GM21576 (cell line): ENCODE results near the gene STK24.

Experiments used
- ATAC-seq: cut with Tn5 transposase; IDR thresholded peaks from one replicate; pipeline ENCODE4 v1.9.1; 2021; ENCODE audit warnings: mild to moderate bottlenecking, moderate library complexity; ENCODE audit not compliant: unreplicated experiment

STK24 gene

DNA sequence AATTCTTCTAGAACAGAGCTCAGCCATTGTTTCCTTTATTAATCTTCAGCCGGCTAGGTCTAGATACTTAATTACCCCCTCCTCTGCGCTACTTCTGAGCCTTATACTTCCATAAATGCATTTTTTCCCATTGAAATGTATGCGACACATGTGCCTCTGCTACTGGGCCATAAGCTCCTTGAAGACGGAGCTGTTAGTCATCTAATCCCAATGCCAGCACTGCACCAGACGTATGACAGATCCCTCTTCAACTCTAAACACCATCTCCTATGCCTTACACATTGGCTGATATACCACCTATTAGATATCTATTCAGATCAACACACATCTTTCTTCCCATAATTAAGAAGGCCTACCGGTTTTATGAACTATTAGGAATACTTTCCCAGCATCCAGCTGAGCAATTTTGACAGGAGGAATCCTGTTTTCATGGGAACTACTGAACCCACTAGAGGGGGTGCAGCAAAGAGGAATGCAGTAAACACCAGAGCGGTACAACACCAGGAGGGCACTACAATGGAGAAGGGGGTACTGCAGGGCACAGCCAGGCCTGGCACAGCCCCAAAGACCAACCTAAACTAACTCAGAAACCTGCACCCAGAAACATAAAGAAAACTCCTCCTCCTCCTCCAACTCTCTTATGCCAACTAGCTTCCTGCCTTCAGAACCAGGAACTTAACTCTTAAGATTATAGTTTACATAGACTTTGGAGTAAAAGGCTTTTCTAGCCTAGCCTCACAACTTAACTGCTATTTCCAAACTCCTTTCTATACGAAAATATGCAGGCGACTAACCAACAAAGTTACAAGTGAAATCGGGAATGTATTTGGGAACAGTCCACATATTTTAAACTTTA lies 18.7 kb downstream of the STK24 start:
- ATAC-seq, result no peak

- ATAC-seq, result no peak
Observed at GRCh38 chr13:98556968-98557631, 19.8 kb downstream of the STK24 start.

DNA sequence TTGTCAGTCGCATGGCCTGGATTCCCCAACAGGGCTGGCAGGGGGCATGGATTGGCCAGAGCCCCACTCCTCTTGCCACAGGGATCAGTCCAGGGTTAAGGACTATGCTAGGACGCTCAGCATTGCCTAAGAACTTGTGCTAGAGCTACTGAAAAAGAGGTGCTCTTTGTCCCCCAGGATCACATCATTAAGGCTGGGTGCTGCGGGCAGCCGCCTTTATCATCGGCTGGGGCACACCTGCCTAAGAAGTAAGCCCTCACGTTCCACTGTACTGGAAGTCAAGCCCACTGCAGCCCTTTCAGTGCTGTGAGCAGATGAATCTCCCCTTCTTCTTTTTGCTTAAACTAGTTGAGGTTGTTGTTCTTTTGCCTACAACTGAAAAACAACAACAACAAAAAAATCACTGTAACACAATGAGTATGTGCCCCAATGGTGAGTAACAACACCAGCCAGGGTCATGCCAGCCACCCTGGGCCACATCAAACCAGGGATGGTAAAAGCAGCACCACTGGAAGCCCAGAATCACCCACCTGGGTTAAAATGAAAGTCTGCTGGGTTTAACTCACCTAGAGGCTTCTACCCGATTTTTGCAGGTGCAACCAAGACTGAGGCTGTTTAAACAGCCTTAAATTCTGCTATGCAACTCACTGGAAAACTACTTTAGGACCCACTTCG lies 20.6 kb downstream of the STK24 start:
- ATAC-seq, result no peak

DNA sequence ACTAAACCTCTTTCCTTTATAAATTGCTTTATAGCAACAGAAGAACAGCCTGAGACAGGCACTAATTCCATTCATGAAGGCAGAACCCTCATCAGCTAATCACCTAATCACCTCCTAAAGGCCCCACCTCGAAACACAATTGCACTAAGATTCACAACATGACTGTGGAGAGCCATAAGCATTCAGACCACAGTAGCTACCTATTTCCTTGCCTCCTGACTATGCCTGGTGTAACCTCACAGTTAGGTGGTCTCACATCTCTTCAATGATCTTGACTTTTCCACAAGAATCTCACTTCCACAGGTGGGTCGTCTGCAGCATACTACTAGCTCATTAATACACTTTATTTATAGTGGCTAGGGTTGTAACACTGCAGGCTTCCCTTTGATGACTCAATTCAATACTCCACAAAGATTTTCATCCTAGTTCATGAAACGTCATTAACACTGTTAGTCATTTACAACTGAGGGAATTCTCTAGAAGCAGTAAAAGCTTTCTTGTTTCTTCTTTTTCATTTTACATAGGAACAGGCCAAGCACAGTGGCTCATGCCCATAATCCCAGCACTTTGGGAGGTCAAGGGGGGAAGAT lies 27.1 kb downstream of the STK24 start:
- ATAC-seq, result no peak

DNA sequence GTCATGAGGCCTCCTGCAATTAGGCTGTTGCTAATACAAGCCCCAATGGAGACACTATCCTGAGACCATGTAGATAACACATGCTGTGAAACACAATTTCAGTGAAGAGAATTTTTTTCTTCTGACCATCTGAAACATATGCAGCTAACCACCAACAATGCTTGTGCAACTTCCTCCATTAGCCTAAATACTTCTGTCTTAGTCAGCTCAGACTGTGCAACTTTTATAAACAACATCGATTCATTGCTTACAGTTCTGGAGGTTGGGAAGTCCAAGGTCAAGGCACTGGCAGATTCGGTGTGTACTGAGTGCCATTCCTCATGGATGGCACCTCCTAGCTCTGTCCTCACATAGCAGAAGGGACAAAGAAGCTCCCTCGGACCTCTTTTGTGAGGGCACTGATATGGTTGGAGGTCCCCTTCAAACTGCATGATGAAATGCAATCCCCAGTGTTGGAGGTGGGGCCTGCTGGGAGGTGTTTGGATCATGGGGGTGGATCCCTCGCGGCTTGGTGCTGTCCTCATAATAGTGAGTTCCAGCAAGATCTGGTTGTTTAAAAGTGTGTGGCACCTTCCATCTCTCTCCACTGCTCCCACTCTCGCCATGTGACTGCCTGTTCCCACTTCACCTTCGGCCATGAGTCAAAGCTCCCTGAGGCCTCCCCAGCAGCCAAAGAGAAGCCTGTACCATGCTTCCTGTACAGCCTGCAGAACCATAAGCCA lies 27.7 kb downstream of the STK24 start:
- no peak for ATAC-seq

- no peak for ATAC-seq
Observed at GRCh38 chr13:98548230-98548629, 28.7 kb downstream of the STK24 start.

GRCh38 chr13:98547455-98547854 lies 29.5 kb downstream of the STK24 start:
- ATAC-seq, result no peak

GRCh38 chr13:98546402-98546801 lies 30.5 kb downstream of the STK24 start:
- no peak for ATAC-seq

GRCh38 chr13:98544104-98544710 lies 32.7 kb downstream of the STK24 start:
- ATAC-seq, result no peak

DNA sequence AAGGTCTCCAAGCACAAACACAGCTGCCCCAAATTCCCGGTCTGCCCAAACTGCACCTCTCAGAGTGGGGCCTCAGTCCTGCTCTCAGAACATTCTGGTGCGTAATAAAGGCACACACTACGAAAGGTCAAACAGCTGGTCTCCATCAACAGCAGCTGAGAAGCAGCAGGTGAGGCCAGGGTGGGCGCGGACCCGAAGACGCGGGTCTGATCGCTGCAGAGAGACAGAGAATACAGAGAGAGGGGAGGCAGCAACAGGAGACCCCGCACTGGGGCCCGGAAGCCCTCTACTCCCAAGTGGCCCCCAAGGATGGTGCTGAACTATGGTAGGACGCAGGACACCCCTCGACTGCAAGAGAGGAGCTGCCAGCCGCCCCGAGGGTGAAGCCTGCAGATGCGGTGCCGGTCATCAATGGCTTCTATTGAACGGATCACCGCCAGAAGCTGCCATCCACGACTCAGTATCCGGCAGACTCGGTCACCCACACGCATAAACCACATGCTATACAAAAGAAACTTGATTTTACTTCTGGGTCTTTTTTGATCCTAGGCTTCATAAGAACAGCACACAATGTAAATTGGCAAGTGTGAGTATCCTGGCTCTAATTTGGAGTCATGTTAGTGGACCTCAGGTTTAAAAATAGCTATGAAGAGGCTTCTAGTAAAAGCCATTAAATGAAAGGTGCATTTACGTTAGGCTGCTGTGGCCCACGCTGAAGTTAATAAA lies 33.4 kb downstream of the STK24 start:
- ATAC-seq, result peak; percentile 34

DNA sequence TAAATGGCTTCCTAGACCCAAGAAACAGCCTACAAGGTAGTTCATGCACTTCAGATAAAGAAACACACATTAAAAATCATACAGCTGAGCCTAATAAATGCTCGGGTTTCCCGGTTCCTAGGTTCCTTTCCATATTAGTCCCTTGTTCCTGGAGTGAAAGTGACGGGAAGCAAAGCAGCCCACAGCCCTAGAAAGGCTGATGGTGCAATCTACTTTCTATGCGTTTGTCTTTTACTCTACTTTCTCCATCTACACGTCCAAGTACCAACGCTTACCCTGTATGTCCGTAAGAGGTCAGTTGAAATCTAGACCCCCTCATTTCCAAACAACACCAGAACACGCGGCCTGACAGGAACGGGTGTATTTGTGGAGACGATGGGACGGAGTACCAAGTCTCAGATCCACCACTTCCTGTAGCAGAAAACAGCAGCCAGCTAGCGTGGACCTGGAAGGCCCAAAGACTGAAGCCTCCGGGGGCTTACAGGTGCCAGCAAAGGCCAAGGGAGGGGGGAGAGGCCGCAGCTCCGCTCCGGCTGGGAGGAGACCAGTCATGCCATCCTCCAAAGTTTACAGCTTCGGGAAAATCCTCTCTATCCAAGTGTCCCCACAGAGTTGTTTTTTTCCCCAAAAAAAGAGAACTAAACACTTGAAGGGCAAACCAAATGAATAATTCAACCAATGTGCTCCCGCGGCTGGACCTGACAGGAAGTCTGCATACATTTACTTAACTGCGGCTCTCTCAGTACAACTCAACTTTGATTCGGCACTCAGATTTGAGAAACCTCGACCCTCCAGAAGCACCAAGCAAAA lies 34.1 kb downstream of the STK24 start:
- ATAC-seq, result peak; percentile 51

DNA sequence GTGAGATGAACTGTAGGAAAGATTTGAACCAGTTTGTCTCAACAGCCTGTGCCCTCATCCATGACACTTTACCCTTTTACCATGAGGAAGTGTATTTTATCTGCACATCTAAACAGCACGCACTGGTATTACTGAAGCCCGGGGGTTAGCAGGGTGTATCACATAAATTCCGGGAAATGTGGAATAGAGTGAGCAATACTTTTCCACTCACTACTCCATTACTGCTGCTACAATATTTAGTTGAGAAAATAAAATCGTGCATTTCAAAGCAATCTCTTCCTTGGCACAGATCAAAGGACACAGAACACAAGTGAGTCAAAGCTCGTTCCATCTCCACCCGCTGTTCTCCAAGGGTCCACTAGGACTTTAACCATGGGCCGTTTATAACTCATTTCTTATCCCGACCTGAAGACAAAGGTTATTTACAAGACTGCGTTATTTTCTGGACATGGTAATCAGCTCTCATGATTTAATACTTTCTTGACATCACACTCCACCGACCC lies 35.2 kb downstream of the STK24 start:
- ATAC-seq, result no peak

DNA sequence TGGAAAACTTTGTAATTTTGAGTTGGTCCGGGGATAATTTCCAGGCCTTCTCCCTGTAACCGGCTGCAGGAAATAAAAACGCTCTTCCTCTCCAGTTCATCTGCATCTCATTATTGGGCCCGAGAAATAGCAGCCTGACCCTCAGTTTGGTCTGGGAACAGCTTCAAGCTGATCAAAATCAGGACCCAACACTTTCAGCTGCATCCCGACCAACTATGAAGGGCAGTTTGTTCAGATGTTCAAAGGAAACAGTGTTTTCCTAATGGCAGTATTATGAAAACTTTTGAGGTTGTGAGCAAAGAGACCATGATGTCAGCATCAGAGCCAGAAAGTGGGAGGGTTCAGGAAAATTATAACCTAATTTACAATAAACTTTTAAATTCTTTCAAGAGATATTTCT lies 35.7 kb downstream of the STK24 start:
- ATAC-seq, result no peak

GRCh38 chr13:98540476-98540875 lies 36.4 kb downstream of the STK24 start:
- no peak for ATAC-seq

DNA sequence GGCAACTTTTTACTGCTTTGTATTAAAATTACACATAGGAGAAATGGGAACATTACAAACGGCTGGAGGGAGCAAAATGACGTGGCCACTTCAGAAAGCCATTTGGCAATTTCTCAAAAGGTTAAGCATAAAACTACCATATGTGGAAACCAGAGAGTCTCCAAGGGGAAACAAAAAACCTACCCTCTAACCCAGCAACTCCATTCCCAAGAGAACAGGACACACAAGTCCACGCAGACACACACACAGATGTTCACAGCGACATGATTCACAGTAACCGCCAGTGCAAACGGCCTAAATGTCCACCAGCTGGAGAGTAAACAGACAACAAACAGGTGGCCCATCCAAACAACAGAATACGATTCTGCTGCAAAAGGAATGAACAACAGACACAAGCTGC lies 37.2 kb downstream of the STK24 start:
- no peak for ATAC-seq

GRCh38 chr13:98538876-98539275 lies 38.0 kb downstream of the STK24 start:
- no peak for ATAC-seq

- no peak for ATAC-seq
Observed at GRCh38 chr13:98537740-98538139, 39.2 kb downstream of the STK24 start.

- ATAC-seq, result no peak
Observed at GRCh38 chr13:98537306-98537705, 39.6 kb downstream of the STK24 start.

GRCh38 chr13:98536729-98537128 lies 40.2 kb downstream of the STK24 start:
- ATAC-seq, result no peak
